H9 (cell line): ENCODE results near the gene PRCD. TPM values are rescaled to one million over a fixed set of nuclear protein-coding genes. Genes with fewer than 3 reads are reported as not detected.

ENCODE experiments used
- DNase-seq: peaks from one replicate; pipeline ENCODE4 v3.0.0-alpha.2; 2017
- H2AFZ ChIP-seq: one replicate; pipeline ENCODE4 v1.6.1; 2013; ENCODE audit warnings: mild to moderate bottlenecking, low read length, control low read depth, moderate library complexity
- H2AK5ac ChIP-seq: 2 replicates; pipeline ENCODE4 v1.6.1; 2013; ENCODE audit warnings: low read length, control low read depth, mixed read lengths; ENCODE audit not compliant: insufficient read length
- H2BK120ac ChIP-seq: one replicate; pipeline ENCODE4 v1.6.1; 2013; ENCODE audit warnings: low read depth, mild to moderate bottlenecking, low read length, control low read depth, inconsistent platforms; ENCODE audit not compliant: poor library complexity, severe bottlenecking
- H2BK12ac ChIP-seq: 2 replicates; pipeline ENCODE4 v1.6.1; 2013; ENCODE audit warnings: low read length, control low read depth, mixed read lengths, low read depth; ENCODE audit not compliant: insufficient read length
- H2BK15ac ChIP-seq: 2 replicates; pipeline ENCODE4 v1.6.1; 2013; ENCODE audit warnings: low read depth, low read length, control low read depth
- H2BK20ac ChIP-seq: one replicate; pipeline ENCODE4 v1.6.1; 2013; ENCODE audit warnings: low read depth, mild to moderate bottlenecking, low read length, control low read depth, inconsistent platforms; ENCODE audit not compliant: poor library complexity, severe bottlenecking
- H2BK5ac ChIP-seq: 2 replicates; pipeline ENCODE4 v1.6.1; 2013; ENCODE audit warnings: low read length, control low read depth, mixed read lengths; ENCODE audit not compliant: insufficient read length
- H3K14ac ChIP-seq: 2 replicates; pipeline ENCODE4 v1.6.1; 2013; ENCODE audit warnings: low read length, control low read depth; ENCODE audit not compliant: insufficient read depth
- H3K18ac ChIP-seq: 2 replicates; pipeline ENCODE4 v1.6.1; 2013; ENCODE audit warnings: low read depth, mild to moderate bottlenecking, mixed read lengths, low read length, control low read depth; ENCODE audit not compliant: insufficient read length
- H3K23ac ChIP-seq: 2 replicates; pipeline ENCODE4 v1.6.1; 2013; ENCODE audit warnings: low read length, control low read depth, mixed read lengths, low read depth; ENCODE audit not compliant: insufficient read length
- H3K23me2 ChIP-seq: 2 replicates; pipeline ENCODE4 v1.6.1; 2013; ENCODE audit warnings: low read depth, mild to moderate bottlenecking, mixed read lengths, low read length, control low read depth; ENCODE audit not compliant: insufficient read length, poor library complexity, severe bottlenecking
- H3K27ac ChIP-seq: 2 replicates; pipeline ENCODE4 v1.5.1; 2013; ENCODE audit warnings: low read length, control low read depth, mixed read lengths, low read depth; ENCODE audit not compliant: insufficient read length
- H3K27me3 ChIP-seq: 2 replicates; pipeline ENCODE4 v1.6.1; 2013; ENCODE audit warnings: low read length, control low read depth, inconsistent platforms; ENCODE audit not compliant: insufficient read depth
- H3K4ac ChIP-seq: 2 replicates; pipeline ENCODE4 v1.6.1; 2013; ENCODE audit warnings: low read depth, mild to moderate bottlenecking, control low read depth, inconsistent platforms, low read length, moderate library complexity
- H3K4me1 ChIP-seq: 2 replicates; pipeline ENCODE4 v1.6.1; 2013; ENCODE audit warnings: low read length, control low read depth, inconsistent platforms; ENCODE audit not compliant: insufficient read depth
- H3K4me2 ChIP-seq: 2 replicates; pipeline ENCODE4 v1.6.1; 2013; ENCODE audit warnings: low read length, control low read depth, mixed read lengths; ENCODE audit not compliant: insufficient read length, insufficient read depth
- H3K56ac ChIP-seq: 2 replicates; pipeline ENCODE4 v1.6.1; 2013; ENCODE audit warnings: low read depth, mild to moderate bottlenecking, mixed read lengths, low read length, control low read depth; ENCODE audit not compliant: insufficient read length
- H3K79me1 ChIP-seq: 2 replicates; pipeline ENCODE4 v1.6.1; 2013; ENCODE audit warnings: low read depth, mild to moderate bottlenecking, moderate library complexity, low read length, control low read depth, inconsistent platforms; ENCODE audit not compliant: insufficient read depth, poor library complexity, severe bottlenecking
- H3K79me2 ChIP-seq: 2 replicates; pipeline ENCODE4 v1.6.1; 2013; ENCODE audit warnings: low read length, control low read depth, inconsistent platforms; ENCODE audit not compliant: insufficient read depth
- H3K9ac ChIP-seq: 2 replicates; pipeline ENCODE4 v1.6.1; 2013; ENCODE audit warnings: low read length, control low read depth, mixed read lengths; ENCODE audit not compliant: insufficient read length; ENCODE audit errors: extremely low read depth
- H3K9me3 ChIP-seq: one replicate; pipeline ENCODE4 v1.6.1; 2013; ENCODE audit warnings: low read depth, low read length, inconsistent platforms; ENCODE audit not compliant: control insufficient read depth
- H3T11ph ChIP-seq: one replicate; pipeline ENCODE4 v1.6.1; 2013; ENCODE audit warnings: mild to moderate bottlenecking, low read length, control low read depth, inconsistent platforms
- H4K20me1 ChIP-seq: one replicate; pipeline ENCODE4 v1.6.1; 2013; ENCODE audit not compliant: control insufficient read depth, insufficient read length, insufficient read depth
- H4K5ac ChIP-seq: 2 replicates; pipeline ENCODE4 v1.6.1; 2013; ENCODE audit warnings: low read depth, mild to moderate bottlenecking, mixed read lengths, low read length, control low read depth; ENCODE audit not compliant: insufficient read length
- H4K8ac ChIP-seq: replicated peaks from 2 replicates; pipeline ENCODE4 v1.6.1; 2013; ENCODE audit warnings: low read length, control low read depth, mixed read lengths, low read depth; ENCODE audit not compliant: insufficient read length
- H4K91ac ChIP-seq: 2 replicates; pipeline ENCODE4 v1.6.1; 2013; ENCODE audit warnings: low read depth, mild to moderate bottlenecking, moderate library complexity, mixed read lengths, low read length, control low read depth; ENCODE audit not compliant: insufficient read length
- H3K27ac Mint-ChIP-seq, 3 experiments: 2 replicates in 2 of 3; 3 replicates in 1 of 3; pipeline ENCODE4 v1.8.0; 2020 to 2021; ENCODE audit warnings: mixed read lengths in 3 of 3, mild to moderate bottlenecking in 1 of 3, moderate library complexity in 1 of 3
- H3K27me3 Mint-ChIP-seq: 2 replicates; pipeline ENCODE4 v1.8.0; 2021; ENCODE audit warnings: low read depth, mild to moderate bottlenecking, moderate library complexity, mixed read lengths
- H3K36me3 Mint-ChIP-seq, 3 experiments: 2 replicates in 2 of 3; 3 replicates in 1 of 3; pipeline ENCODE4 v1.8.0; 2020 to 2021; ENCODE audit warnings: low read depth in 3 of 3, mixed read lengths in 3 of 3; ENCODE audit not compliant: insufficient read depth in 1 of 3
- H3K4me1 Mint-ChIP-seq, 2 experiments: 2 replicates each; pipeline ENCODE4 v1.8.0; 2020; ENCODE audit warnings: mixed read lengths in 2 of 2
- H3K4me3 Mint-ChIP-seq, 2 experiments: 2 replicates in 1 of 2; 3 replicates in 1 of 2; pipeline ENCODE4 v1.8.0; 2020 to 2021; ENCODE audit warnings: mild to moderate bottlenecking in 2 of 2, mixed read lengths in 2 of 2, moderate library complexity in 1 of 2
- H3K9me3 Mint-ChIP-seq, 2 experiments: 2 replicates in 1 of 2; 3 replicates in 1 of 2; pipeline ENCODE4 v1.8.0; 2020; ENCODE audit warnings: mild to moderate bottlenecking in 2 of 2, mixed read lengths in 2 of 2, moderate library complexity in 1 of 2
- CTCF ChIP-seq: fragments of 200-600 bp; sonication (generic); conservative IDR thresholded peaks from 3 replicates; pipeline ENCODE4 v1.8.0; 2021; ENCODE audit warnings: antibody characterized with exemption, mild to moderate bottlenecking
- WGBS: extraction: QIAGEN DNeasy Blood & Tissue Kit; methylation state at CpG from one replicate; pipeline ENCODE4 v1.1.7; 2013; ENCODE audit warnings: missing lambda C conversion rate, low lambda C conversion rate, mixed read lengths; ENCODE audit not compliant: insufficient read length; ENCODE audit errors: extremely low coverage; 5-methylcytosine and 5-hydroxymethylcytosine counted together
- total RNA-seq: library from RNA; stranded (reverse); gene quantifications from 2 replicates; pipeline ENCODE4 v1.2.1, GENCODE V29; 2021

The PRCD gene
- total RNA-seq, 1 experiment from 2014 or later, result 0.46 TPM

GRCh38 chr17:76577876-76578275, 38.0 kb downstream of the PRCD start:
- no CpG with 5 or more reads among the region's 7 CpGs for WGBS
- Histone ChIP-seq H3K79me2 (no peaks in the 10 kb centered on the region), H4K8ac (no peak overlapping the region), H3K4ac (no peak overlapping the region), H3K14ac (no peak overlapping the region), H3K23ac (no peak overlapping the region), H3T11ph (no peak overlapping the region), H2BK120ac (no peak overlapping the region), H4K5ac (no peak overlapping the region), H2AFZ (no peak overlapping the region), H4K20me1 (no peaks in the 10 kb centered on the region), H4K91ac (no peak overlapping the region), H3K9me3 (no peaks in the 10 kb centered on the region), H2BK20ac (no peak overlapping the region), H3K9ac (no peak overlapping the region), H3K27me3 (no peaks in the 10 kb centered on the region; the same call in 1 of the 2 replicates), H2BK12ac (no peak overlapping the region), H2BK15ac (no peak overlapping the region), H3K4me2 (no peak overlapping the region), H3K27ac (no peak overlapping the region), H3K23me2 (no peaks in the 10 kb centered on the region), H3K4me1 (no peaks in the 10 kb centered on the region), H2BK5ac (no peak overlapping the region), H3K18ac (no peak overlapping the region), H3K79me1 (no peaks in the 10 kb centered on the region), H3K56ac (no peak overlapping the region), H2AK5ac (no peak overlapping the region)
- Mint-ChIP-seq H3K4me1 (peaks cover 14 to 20% of the 10 kb centered on the region in 2 experiments), H3K4me3 (no peak overlapping the region), H3K9me3 (peaks cover 0 to 7% of the 10 kb centered on the region in 2 experiments; a peak in 1 of 5 replicates), H3K27me3 (peaks cover 24% of the 10 kb centered on the region), H3K27ac (no peak overlapping the region; a peak in 1 of 7 replicates), H3K36me3 (no peaks in the 10 kb centered on the region)
- no peak for TF ChIP-seq CTCF
- no peak for DNase-seq
